Measurements from ENCODE around the gene MRPS21.

The MRPS21 gene

DNA sequence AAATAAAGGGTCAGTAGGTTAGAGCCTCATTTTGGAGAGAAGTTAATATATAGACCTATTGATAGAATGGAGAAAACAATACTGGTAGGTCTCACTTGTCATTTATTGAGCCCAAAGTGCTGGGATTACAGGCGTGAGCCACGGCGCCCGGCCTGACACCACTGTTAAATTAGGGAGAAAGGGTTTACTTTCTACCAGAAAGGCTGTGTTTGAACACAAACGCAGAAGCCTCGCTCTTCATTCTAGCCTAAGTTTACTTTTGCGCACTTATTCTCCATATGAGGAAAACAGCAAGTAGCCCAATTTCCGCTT, 27.0 kb downstream of the MRPS21 start:
- Histone ChIP-seq H3K9me3 (ENCODE audit: low read depth, low read length) (no peaks in the 10 kb centered on the region), H3K4me3 (peak overlapping the region; percentile 100), H3K9ac (ENCODE audit: insufficient read length) (no peak overlapping the region), H3K27ac (peak overlapping the region; percentile 89), H3K36me3 (ENCODE audit: insufficient read depth, low read length) (peaks cover 15% of the 10 kb centered on the region)
- TF ChIP-seq POLR2AphosphoS5 (IDR thresholded peaks at IDR 0.05; ENCODE audit: borderline replicate concordance, low read depth, low read length) (no peak), EZH2 (IDR thresholded peaks at IDR 0.05) (no peak), FOXP2 (optimal IDR thresholded peaks at IDR 0.05; ENCODE audit: control extremely low read depth, extremely low read length, insufficient read depth) (no peak)
- no peak for DNase-seq (ENCODE audit: low read depth, low spot score)

DNA sequence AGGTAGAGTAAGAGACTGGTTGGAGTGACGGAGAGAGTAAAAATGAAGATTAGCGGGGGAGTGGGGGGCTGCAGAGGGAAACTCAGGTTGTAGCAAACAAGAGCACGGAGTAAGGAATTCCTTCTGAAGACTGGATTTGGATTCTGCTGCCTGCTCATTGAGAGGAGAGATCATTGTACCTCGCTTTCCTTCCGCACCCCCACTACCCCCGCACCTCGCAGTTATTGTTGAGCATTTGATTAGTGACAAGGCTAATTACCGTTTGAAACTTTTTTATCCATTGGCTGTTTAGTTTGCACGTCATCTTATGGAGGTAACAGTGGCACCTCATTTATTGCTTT, 28.1 kb downstream of the MRPS21 start:
- peak overlapping the region; percentile 89 for H3K27ac ChIP-seq
- H3K9me3 ChIP-seq (ENCODE audit: low read depth, low read length) = no peaks in the 10 kb centered on the region
- H3K4me3 ChIP-seq = peak overlapping the region; percentile 100
- DNase-seq (ENCODE audit: low read depth, low spot score) = no peak
- H3K36me3 ChIP-seq (ENCODE audit: insufficient read depth, low read length) = peaks cover 27% of the 10 kb centered on the region
- no peak for TF ChIP-seq EZH2 (IDR thresholded peaks at IDR 0.05)
- no peak for TF ChIP-seq FOXP2 (optimal IDR thresholded peaks at IDR 0.05; ENCODE audit: control extremely low read depth, extremely low read length, insufficient read depth)
- TF ChIP-seq POLR2AphosphoS5 (IDR thresholded peaks at IDR 0.05; ENCODE audit: borderline replicate concordance, low read depth, low read length) = no peak
- H3K9ac ChIP-seq (ENCODE audit: insufficient read length) = peak overlapping the region; percentile 98

DNA sequence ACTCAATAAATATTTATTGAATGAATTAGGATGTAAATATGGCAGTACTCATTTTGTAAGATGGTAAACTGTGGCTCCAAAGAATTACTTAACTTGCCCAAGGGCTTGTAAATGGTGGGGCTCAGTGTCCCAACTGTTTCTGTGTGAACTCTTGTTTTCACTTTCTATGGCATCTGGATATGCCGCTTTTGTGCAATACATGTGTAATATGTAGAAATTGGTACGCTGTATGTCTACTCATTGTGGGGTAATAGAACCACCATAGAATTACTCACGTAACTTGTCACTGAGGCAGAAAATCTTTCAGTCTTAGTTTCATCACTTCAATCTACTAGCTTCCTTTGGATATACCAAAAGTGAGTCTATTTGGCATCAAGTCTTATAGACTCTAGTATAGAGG, 28.6 kb downstream of the MRPS21 start:
- H3K9ac ChIP-seq (ENCODE audit: insufficient read length) = peak overlapping the region; percentile 98
- peak overlapping the region; percentile 89; the same call in 1 of the 2 replicates for H3K27ac ChIP-seq
- DNase-seq (ENCODE audit: low read depth, low spot score) = no peak
- TF ChIP-seq EZH2 (IDR thresholded peaks at IDR 0.05) = no peak
- TF ChIP-seq POLR2AphosphoS5 (IDR thresholded peaks at IDR 0.05; ENCODE audit: borderline replicate concordance, low read depth, low read length) = no peak
- no peak for TF ChIP-seq FOXP2 (optimal IDR thresholded peaks at IDR 0.05; ENCODE audit: control extremely low read depth, extremely low read length, insufficient read depth)
- H3K9me3 ChIP-seq (ENCODE audit: low read depth, low read length) = no peaks in the 10 kb centered on the region
- peaks cover 31% of the 10 kb centered on the region for H3K36me3 ChIP-seq (ENCODE audit: insufficient read depth, low read length)
- peak overlapping the region; percentile 100 for H3K4me3 ChIP-seq

DNA sequence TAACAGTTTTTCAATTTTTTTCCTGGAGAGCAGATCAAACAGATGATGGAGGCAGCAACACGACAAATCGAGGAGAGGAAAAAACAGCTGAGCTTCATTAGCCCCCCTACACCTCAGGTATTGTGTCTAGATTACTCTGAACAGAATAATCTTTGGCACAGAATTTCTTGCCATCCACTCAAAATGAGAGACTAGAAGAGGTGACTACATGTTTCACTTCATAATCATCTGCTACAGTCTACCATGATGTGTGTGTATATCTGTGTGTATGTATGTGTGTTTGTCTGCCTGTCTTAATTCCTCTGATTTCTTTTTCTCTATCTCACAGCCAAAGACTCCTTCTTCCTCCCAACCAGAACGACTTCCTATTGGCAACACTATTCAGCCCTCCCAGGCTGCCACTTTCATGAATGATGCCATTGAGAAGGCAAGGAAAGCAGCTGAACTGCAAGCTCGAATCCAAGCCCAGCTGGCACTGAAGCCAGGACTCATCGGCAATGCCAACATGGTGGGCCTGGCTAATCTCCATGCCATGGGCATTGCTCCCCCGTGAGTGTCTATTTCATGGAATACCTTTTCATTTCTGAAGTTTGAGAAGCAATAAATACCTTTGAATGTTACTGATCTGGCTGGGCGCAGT, 39.1 kb downstream of the MRPS21 start:
- Histone ChIP-seq H3K9me3 (ENCODE audit: low read depth, low read length) (no peaks in the 10 kb centered on the region), H3K27ac (no peak overlapping the region), H3K4me3 (no peak overlapping the region), H3K36me3 (ENCODE audit: insufficient read depth, low read length) (peaks cover 78% of the 10 kb centered on the region), H3K9ac (ENCODE audit: insufficient read length) (no peak overlapping the region)
- no peak for DNase-seq (ENCODE audit: low read depth, low spot score)
- TF ChIP-seq EZH2 (IDR thresholded peaks at IDR 0.05) (no peak), POLR2AphosphoS5 (IDR thresholded peaks at IDR 0.05; ENCODE audit: borderline replicate concordance, low read depth, low read length) (no peak), FOXP2 (optimal IDR thresholded peaks at IDR 0.05; ENCODE audit: control extremely low read depth, extremely low read length, insufficient read depth) (no peak)

DNA sequence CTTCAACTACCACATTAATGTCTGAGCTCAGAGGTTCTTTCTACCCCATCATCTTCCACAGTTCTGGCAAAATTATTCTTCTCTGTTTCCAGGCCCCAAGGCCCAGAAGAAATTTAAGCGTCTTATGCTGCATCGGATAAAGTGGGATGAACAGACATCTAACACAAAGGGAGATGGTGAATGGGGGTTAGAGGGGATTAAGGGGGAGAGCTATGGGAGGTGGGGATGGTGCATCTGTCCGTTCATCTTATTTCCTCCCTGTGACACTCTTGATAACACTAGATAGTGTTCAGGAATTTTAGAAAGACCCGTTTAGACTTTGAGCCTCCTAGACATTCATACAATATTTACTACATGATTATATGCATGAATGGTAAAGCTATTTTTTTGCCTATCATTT, 52.7 kb downstream of the MRPS21 start:
- no peaks in the 10 kb centered on the region for H3K9me3 ChIP-seq (ENCODE audit: low read depth, low read length)
- no peak for DNase-seq (ENCODE audit: low read depth, low spot score)
- H3K36me3 ChIP-seq (ENCODE audit: insufficient read depth, low read length) = peaks cover 74% of the 10 kb centered on the region
- H3K4me3 ChIP-seq = no peak overlapping the region
- TF ChIP-seq EZH2 (IDR thresholded peaks at IDR 0.05) (no peak), POLR2AphosphoS5 (IDR thresholded peaks at IDR 0.05; ENCODE audit: borderline replicate concordance, low read depth, low read length) (no peak), FOXP2 (optimal IDR thresholded peaks at IDR 0.05; ENCODE audit: control extremely low read depth, extremely low read length, insufficient read depth) (no peak)
- no peak overlapping the region for H3K27ac ChIP-seq
- H3K9ac ChIP-seq (ENCODE audit: insufficient read length) = no peak overlapping the region

DNA sequence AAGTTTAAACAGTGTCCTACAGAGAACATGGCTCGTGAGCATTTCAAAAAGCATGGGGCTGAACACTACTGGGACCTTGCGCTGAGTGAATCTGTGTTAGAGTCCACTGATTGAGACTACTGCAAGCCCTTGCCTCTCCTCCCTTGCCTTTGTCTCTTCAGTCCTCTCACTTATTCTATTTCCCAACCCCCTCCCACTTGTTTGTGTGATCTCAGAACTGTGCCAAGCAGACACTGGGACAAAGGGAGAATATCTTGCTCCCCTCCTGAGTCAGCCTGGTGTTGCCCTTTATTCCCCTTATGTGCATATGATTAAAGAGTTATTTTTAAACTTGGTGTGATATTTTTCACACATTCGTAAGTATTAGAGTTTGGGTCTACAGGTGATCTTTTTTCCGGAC, 59.2 kb downstream of the MRPS21 start:
- Histone ChIP-seq H3K4me3 (no peak overlapping the region), H3K36me3 (ENCODE audit: insufficient read depth, low read length) (peaks cover 45% of the 10 kb centered on the region), H3K9ac (ENCODE audit: insufficient read length) (no peak overlapping the region), H3K9me3 (ENCODE audit: low read depth, low read length) (no peaks in the 10 kb centered on the region), H3K27ac (no peak overlapping the region)
- DNase-seq (ENCODE audit: low read depth, low spot score) = no peak
- no peak for TF ChIP-seq EZH2 (IDR thresholded peaks at IDR 0.05)
- TF ChIP-seq FOXP2 (optimal IDR thresholded peaks at IDR 0.05; ENCODE audit: control extremely low read depth, extremely low read length, insufficient read depth) = no peak
- TF ChIP-seq POLR2AphosphoS5 (IDR thresholded peaks at IDR 0.05; ENCODE audit: borderline replicate concordance, low read depth, low read length) = no peak

Data from SK-N-MC (cell line).